MCF 10A (cell line): ENCODE measurements around the gene NFILZ. TPM values are rescaled to one million over a fixed set of nuclear protein-coding genes. Genes with fewer than 3 reads are reported as not detected.

Source experiments
- BruUV-seq: library from RNA; stranded (reverse); fragments of 400-500 nt; replicated peaks from 2 replicates; lab custom pipeline; 2021; lab: Mats Ljungman, UMichigan
- CTCF ChIA-PET: fragments of 300-600 bp; sonication (Branson Sonifier 250); formaldehyde crosslinking; extraction: SDS; loops from one replicate; lab custom pipeline; 2021; ENCODE audit warnings: antibody characterized with exemption, inconsistent platforms; lab: Yijun Ruan, JAX
- POLR2A ChIA-PET: fragments of 300-600, 350-650 bp; sonication (Branson Sonifier 250); formaldehyde crosslinking; extraction: SDS; loops from one replicate; lab custom pipeline; 2020; ENCODE audit warnings: antibody characterized with exemption, inconsistent platforms; lab: Yijun Ruan, JAX
- DNase-seq: peaks from one replicate; pipeline ENCODE4 v3.0.0-alpha.2; 2018; ENCODE audit not compliant: unreplicated experiment
- H3K27ac Mint-ChIP-seq: one replicate; pipeline ENCODE4 v1.8.0; 2022; ENCODE audit warnings: mild to moderate bottlenecking, low read depth, mixed read lengths; ENCODE audit not compliant: unreplicated experiment
- H3K27me3 Mint-ChIP-seq: one replicate; pipeline ENCODE4 v1.8.0; 2022; ENCODE audit warnings: mixed read lengths; ENCODE audit not compliant: insufficient read depth, unreplicated experiment
- H3K36me3 Mint-ChIP-seq: one replicate; pipeline ENCODE4 v1.8.0; 2022; ENCODE audit warnings: mild to moderate bottlenecking, moderate library complexity, mixed read lengths; ENCODE audit not compliant: insufficient read depth, unreplicated experiment
- H3K4me1 Mint-ChIP-seq: one replicate; pipeline ENCODE4 v1.8.0; 2022; ENCODE audit warnings: mixed read lengths; ENCODE audit not compliant: insufficient read depth, unreplicated experiment
- H3K4me3 Mint-ChIP-seq: one replicate; pipeline ENCODE4 v1.8.0; 2022; ENCODE audit warnings: mild to moderate bottlenecking, moderate library complexity, mixed read lengths; ENCODE audit not compliant: unreplicated experiment
- H3K9me3 Mint-ChIP-seq: one replicate; pipeline ENCODE4 v1.8.0; 2022; ENCODE audit warnings: mixed read lengths; ENCODE audit not compliant: unreplicated experiment
- CTCF ChIP-seq: fragments of 200-600 bp; IDR thresholded peaks from one replicate; pipeline ENCODE4 v1.8.0; 2022; ENCODE audit warnings: antibody characterized with exemption, mild to moderate bottlenecking; ENCODE audit not compliant: unreplicated experiment
- intact Hi-C: fragments of 100-400 bp; cut with micrococcal nuclease; formaldehyde crosslinking; loops from 2 replicates; pipeline ENCODE4 v1.14.1; 2022
- total RNA-seq: library from RNA; stranded (reverse); gene quantifications from 2 replicates; pipeline ENCODE4 v1.2.3, GENCODE V29; 2022

Gene NFILZ
- total RNA-seq, 1 experiment from 2014 or later, result not detected

GRCh38 chr19:8641908-8642547 is 11.6 kb downstream of the NFILZ start:
- DNase-seq, result peak; percentile 52
- BruUV-seq, result no TSS peak
- no peaks in the 10 kb centered on the region for H3K36me3 Mint-ChIP-seq
- peaks cover 5% of the 10 kb centered on the region for H3K4me1 Mint-ChIP-seq
- ChIA-PET CTCF (interaction anchor here (0.7 to 4.0 kb wide), 6 partner anchors 9 to 208 kb away, joined by 3 to 38 read pairs (median 6); no protein-coding TSS in a partner anchor), POLR2A (no interaction called here)
- H3K27me3 Mint-ChIP-seq, result no peaks in the 10 kb centered on the region
- no peak overlapping the region for H3K4me3 Mint-ChIP-seq
- no peaks in the 10 kb centered on the region for H3K9me3 Mint-ChIP-seq
- no peak overlapping the region for H3K27ac Mint-ChIP-seq
- peak; percentile 35 for TF ChIP-seq CTCF
- intact Hi-C loops, result loop anchor here (1.0 kb wide), 1 partner anchor 61 kb away; no protein-coding TSS in a partner anchor

GRCh38 chr19:8642561-8642960 is 12.1 kb downstream of the NFILZ start:
- Mint-ChIP-seq H3K27me3 (no peaks in the 10 kb centered on the region), H3K4me3 (no peak overlapping the region), H3K4me1 (peaks cover 5% of the 10 kb centered on the region), H3K27ac (no peak overlapping the region), H3K36me3 (no peaks in the 10 kb centered on the region), H3K9me3 (no peaks in the 10 kb centered on the region)
- no TSS peak for BruUV-seq
- TF ChIP-seq CTCF, result no peak
- CTCF ChIA-PET, result interaction anchor here (1.3 to 4.0 kb wide), 3 partner anchors 9 to 52 kb away, joined by 4 to 38 read pairs (median 5); no protein-coding TSS in a partner anchor
- POLR2A ChIA-PET, result no interaction called here
- intact Hi-C loops, result loop anchor here (1.0 kb wide), 1 partner anchor 61 kb away; no protein-coding TSS in a partner anchor
- no peak for DNase-seq

- ChIA-PET CTCF (interaction anchor here (0.6 to 4.0 kb wide), 4 partner anchors 10 to 55 kb away, joined by 3 to 38 read pairs (median 4); partner anchors contain the start of gene ACTL9), POLR2A (no interaction called here)
- Mint-ChIP-seq H3K36me3 (no peaks in the 10 kb centered on the region), H3K27ac (no peak overlapping the region), H3K4me3 (no peak overlapping the region), H3K27me3 (no peaks in the 10 kb centered on the region), H3K4me1 (no peaks in the 10 kb centered on the region), H3K9me3 (no peaks in the 10 kb centered on the region)
- BruUV-seq, result no TSS peak
- DNase-seq, result no peak
- no peak for TF ChIP-seq CTCF
- intact Hi-C loops, result no loop called here
Observed at GRCh38 chr19:8643860-8644653, 13.6 kb downstream of the NFILZ start.

GRCh38 chr19:8648240-8648639 is 17.8 kb downstream of the NFILZ start:
- no peak overlapping the region for H3K4me3 Mint-ChIP-seq
- H3K9me3 Mint-ChIP-seq, result no peaks in the 10 kb centered on the region
- CTCF ChIA-PET, result interaction anchor here (1.3 kb wide), 1 partner anchor 67 kb away, joined by 5 read pairs; no protein-coding TSS in a partner anchor

More at GRCh38 chr19:8648240-8648639, 17.8 kb downstream of the NFILZ start:
- BruUV-seq, result no TSS peak
- POLR2A ChIA-PET, result no interaction called here
- Mint-ChIP-seq H3K4me1 (no peaks in the 10 kb centered on the region), H3K36me3 (no peaks in the 10 kb centered on the region), H3K27ac (no peak overlapping the region), H3K27me3 (no peaks in the 10 kb centered on the region)
- DNase-seq, result no peak
- intact Hi-C loops, result no loop called here
- no peak for TF ChIP-seq CTCF
